ENCODE measurements around the gene ROBO1. TPM values are rescaled to one million over a fixed set of nuclear protein-coding genes. Genes with fewer than 3 reads are reported as not detected.
A peak's percentile ranks its signal among the peaks of the same experiment; 100 is the strongest.

The ROBO1 gene
- total RNA-seq, 1 donor from 2014 or later = 169 TPM

- Histone ChIP-seq H2AFZ (replicated peaks) (no peak overlapping the region), H3K4me1 (no peaks in the 10 kb centered on the region), H3K36me3 (no peaks in the 10 kb centered on the region), H4K20me1 (ENCODE audit: low read depth) (no peaks in the 10 kb centered on the region), H3K4me3 (no peak overlapping the region), H3F3A (ENCODE audit: low read depth) (no peaks in the 10 kb centered on the region), H3K4me2 (no peak overlapping the region), H3K79me2 (ENCODE audit: low read depth) (no peaks in the 10 kb centered on the region), H3K9me3 (ENCODE audit: low read depth) (no peaks in the 10 kb centered on the region), H3K9ac (no peak overlapping the region), H3K27ac (no peak overlapping the region), H3K27me3 (no peaks in the 10 kb centered on the region)
- Mint-ChIP-seq H3K4me1 (no peaks in the 10 kb centered on the region), H3K9me3 (no peaks in the 10 kb centered on the region), H3K4me3 (no peak overlapping the region), H3K36me3 (no peaks in the 10 kb centered on the region), H3K27me3 (ENCODE audit: insufficient read depth, low read depth) (no peaks in the 10 kb centered on the region), H3K27ac (no peak overlapping the region)
- DNase-seq (ENCODE audit: low spot score) = no peak
- TF ChIP-seq EZH2phosphoT487 (IDR thresholded peaks at IDR 0.05) = no peak
- no peak for TF ChIP-seq EZH2 (IDR thresholded peaks at IDR 0.05)
- no peak for TF ChIP-seq CTCF (IDR thresholded peaks at IDR 0.05)
Observed at GRCh38 chr3:79257791-79258190, 510.0 kb downstream of the ROBO1 start.

GRCh38 chr3:79255702-79256101 lies 512.1 kb downstream of the ROBO1 start:
- H3K9me3 Mint-ChIP-seq = no peaks in the 10 kb centered on the region
- Histone ChIP-seq H3K27ac (no peak overlapping the region), H3K27me3 (no peaks in the 10 kb centered on the region), H3F3A (ENCODE audit: low read depth) (no peaks in the 10 kb centered on the region), H3K9ac (no peak overlapping the region), H3K4me3 (no peak overlapping the region), H3K79me2 (ENCODE audit: low read depth) (no peaks in the 10 kb centered on the region), H3K9me3 (ENCODE audit: low read depth) (no peaks in the 10 kb centered on the region), H3K4me2 (no peak overlapping the region), H3K4me1 (no peaks in the 10 kb centered on the region), H4K20me1 (ENCODE audit: low read depth) (no peaks in the 10 kb centered on the region), H2AFZ (replicated peaks) (peak overlapping the region; percentile 63), H3K36me3 (no peaks in the 10 kb centered on the region)
- H3K4me1 Mint-ChIP-seq = no peaks in the 10 kb centered on the region
- H3K27ac Mint-ChIP-seq = no peak overlapping the region
- TF ChIP-seq CTCF (IDR thresholded peaks at IDR 0.05) (no peak), EZH2 (IDR thresholded peaks at IDR 0.05) (no peak)
- H3K4me3 Mint-ChIP-seq = no peak overlapping the region
- H3K36me3 Mint-ChIP-seq = no peaks in the 10 kb centered on the region
- no peaks in the 10 kb centered on the region for H3K27me3 Mint-ChIP-seq (ENCODE audit: insufficient read depth, low read depth)
- DNase-seq (ENCODE audit: low spot score) = no peak

GRCh38 chr3:79255292-79255691 lies 512.5 kb downstream of the ROBO1 start:
- no peak overlapping the region for H3K4me3 ChIP-seq
- Mint-ChIP-seq H3K9me3 (no peaks in the 10 kb centered on the region), H3K27ac (no peak overlapping the region), H3K27me3 (ENCODE audit: insufficient read depth, low read depth) (no peaks in the 10 kb centered on the region), H3K4me1 (no peaks in the 10 kb centered on the region), H3K4me3 (no peak overlapping the region), H3K36me3 (no peaks in the 10 kb centered on the region)
- H3K79me2 ChIP-seq (ENCODE audit: low read depth) = no peaks in the 10 kb centered on the region
- H2AFZ ChIP-seq (replicated peaks) = no peak overlapping the region
- DNase-seq (ENCODE audit: low spot score) = no peak
- no peaks in the 10 kb centered on the region for H3K27me3 ChIP-seq
- TF ChIP-seq EZH2phosphoT487 (IDR thresholded peaks at IDR 0.05) (no peak), CTCF (IDR thresholded peaks at IDR 0.05) (no peak), EZH2 (IDR thresholded peaks at IDR 0.05) (no peak)
- no peaks in the 10 kb centered on the region for H3K9me3 ChIP-seq (ENCODE audit: low read depth)
- no peak overlapping the region for H3K27ac ChIP-seq
- no peaks in the 10 kb centered on the region for H3K36me3 ChIP-seq
- H3F3A ChIP-seq (ENCODE audit: low read depth) = no peaks in the 10 kb centered on the region
- H3K4me1 ChIP-seq = no peaks in the 10 kb centered on the region
- H3K9ac ChIP-seq = no peak overlapping the region
- no peak overlapping the region for H3K4me2 ChIP-seq
- H4K20me1 ChIP-seq (ENCODE audit: low read depth) = no peaks in the 10 kb centered on the region

GRCh38 chr3:79253704-79254103 lies 514.1 kb downstream of the ROBO1 start:
- DNase-seq (ENCODE audit: low spot score) = no peak
- Histone ChIP-seq H3K4me1 (no peaks in the 10 kb centered on the region), H3K27me3 (no peaks in the 10 kb centered on the region), H3K36me3 (no peaks in the 10 kb centered on the region), H2AFZ (replicated peaks) (no peak overlapping the region), H3K9ac (no peak overlapping the region), H4K20me1 (ENCODE audit: low read depth) (no peaks in the 10 kb centered on the region), H3K4me3 (no peak overlapping the region), H3K4me2 (no peak overlapping the region), H3F3A (ENCODE audit: low read depth) (no peaks in the 10 kb centered on the region), H3K27ac (no peak overlapping the region), H3K9me3 (ENCODE audit: low read depth) (no peaks in the 10 kb centered on the region), H3K79me2 (ENCODE audit: low read depth) (no peaks in the 10 kb centered on the region)
- H3K4me3 Mint-ChIP-seq = no peak overlapping the region
- H3K9me3 Mint-ChIP-seq = no peaks in the 10 kb centered on the region
- H3K27me3 Mint-ChIP-seq (ENCODE audit: insufficient read depth, low read depth) = no peaks in the 10 kb centered on the region
- no peaks in the 10 kb centered on the region for H3K36me3 Mint-ChIP-seq
- H3K27ac Mint-ChIP-seq = no peak overlapping the region
- TF ChIP-seq EZH2phosphoT487 (IDR thresholded peaks at IDR 0.05) (no peak), CTCF (IDR thresholded peaks at IDR 0.05) (no peak), EZH2 (IDR thresholded peaks at IDR 0.05) (no peak)
- H3K4me1 Mint-ChIP-seq = no peaks in the 10 kb centered on the region
